B cell (primary cell): ENCODE data around the gene PLPPR1.

Source experiments
- CTCF ChIP-seq: fragments of 200-600 bp; IDR thresholded peaks from one replicate; pipeline ENCODE4 v1.8.0; 2022; ENCODE audit warnings: antibody characterized with exemption, mild to moderate bottlenecking
- EZH2 ChIP-seq: IDR thresholded peaks from 2 replicates; pipeline ENCODE4 v1.6.1; 2012; ENCODE audit warnings: borderline replicate concordance, low read depth, mild to moderate bottlenecking, moderate library complexity, low read length; ENCODE audit not compliant: insufficient read depth, poor library complexity, severe bottlenecking

- no peak for TF ChIP-seq CTCF
- TF ChIP-seq EZH2: no peak
Measured at GRCh38 chr9:101333926-101334702, 305.6 kb downstream of the PLPPR1 start.
